NCI-H2196 treated with DMSO at 0.1 percent for 48 hours (cell line): Measurements from ENCODE around the gene ZNF697.
"Not testable (repeated sequence)": the region's sequence is repeated elsewhere in the genome, so short reads cannot be mapped to it uniquely, and the experiment has no call there.

ENCODE experiments used
- DNase-seq: peaks from one replicate; lab custom pipeline; 2025; ENCODE audit not compliant: unreplicated experiment; lab: John Stamatoyannopoulos, UW

ZNF697 gene

GRCh38 chr1:119647734-119648619, at the start of gene ZNF697:
Gene ZNF697 (minus strand): TSS chr1:119648266. CDS start chr1:119626100, 22,166 bp downstream.
- DNase-seq, result peak; percentile 91

- DNase-seq, result no peak
These were observed 49.5 kb upstream of the ZNF697 start for GRCh38 chr1:119697598-119697997.

- not testable (repeated sequence) for DNase-seq
These were observed 48.8 kb upstream of the ZNF697 start for GRCh38 chr1:119696863-119697262.

- DNase-seq, result no peak
These were observed 41.4 kb upstream of the ZNF697 start for GRCh38 chr1:119689511-119689910.

- no peak for DNase-seq
These were observed 40.7 kb upstream of the ZNF697 start for GRCh38 chr1:119688810-119689209.

GRCh38 chr1:119687434-119688079, 39.5 kb upstream of the ZNF697 start:
- no peak for DNase-seq

GRCh38 chr1:119686661-119687060, 38.6 kb upstream of the ZNF697 start:
- DNase-seq, result no peak

GRCh38 chr1:119683893-119684292, 35.8 kb upstream of the ZNF697 start:
- no peak for DNase-seq

- no peak for DNase-seq
These were observed 34.1 kb upstream of the ZNF697 start for GRCh38 chr1:119682141-119682540.

GRCh38 chr1:119681560-119681959, 33.5 kb upstream of the ZNF697 start:
- no peak for DNase-seq

- no peak for DNase-seq
These were observed 32.7 kb upstream of the ZNF697 start for GRCh38 chr1:119680723-119681122.

- DNase-seq, result no peak
These were observed 32.1 kb upstream of the ZNF697 start for GRCh38 chr1:119680193-119680592.

GRCh38 chr1:119679223-119679622, 31.2 kb upstream of the ZNF697 start:
- no peak for DNase-seq

- DNase-seq, result no peak
These were observed 28.6 kb upstream of the ZNF697 start for GRCh38 chr1:119676571-119677206.

GRCh38 chr1:119675349-119676345, 27.6 kb upstream of the ZNF697 start:
- DNase-seq, result peak; percentile 60

- DNase-seq, result peak; percentile 80
These were observed 26.8 kb upstream of the ZNF697 start for GRCh38 chr1:119674835-119675289.

- DNase-seq, result no peak
These were observed 26.1 kb upstream of the ZNF697 start for GRCh38 chr1:119674111-119674526.

- no peak for DNase-seq
These were observed 25.3 kb upstream of the ZNF697 start for GRCh38 chr1:119673171-119673940.

- DNase-seq, result no peak
These were observed 22.8 kb upstream of the ZNF697 start for GRCh38 chr1:119670898-119671297.

- no peak for DNase-seq
These were observed 19.1 kb upstream of the ZNF697 start for GRCh38 chr1:119667173-119667572.
